Tracheal epithelial cell (primary cell): ENCODE data around the gene TRIM23. TPM values are rescaled to one million over a fixed set of nuclear protein-coding genes. Genes with fewer than 3 reads are reported as not detected.

Source experiments
- total RNA-seq: library from RNA; depleted of rRNA; stranded (reverse); fragments of >200 nt; gene quantifications from 2 replicates; pipeline ENCODE4 v1.2.1, GENCODE V29; 2014

TRIM23 gene
- 18.3 and 18.8 TPM in 2 replicates for total RNA-seq

DNA sequence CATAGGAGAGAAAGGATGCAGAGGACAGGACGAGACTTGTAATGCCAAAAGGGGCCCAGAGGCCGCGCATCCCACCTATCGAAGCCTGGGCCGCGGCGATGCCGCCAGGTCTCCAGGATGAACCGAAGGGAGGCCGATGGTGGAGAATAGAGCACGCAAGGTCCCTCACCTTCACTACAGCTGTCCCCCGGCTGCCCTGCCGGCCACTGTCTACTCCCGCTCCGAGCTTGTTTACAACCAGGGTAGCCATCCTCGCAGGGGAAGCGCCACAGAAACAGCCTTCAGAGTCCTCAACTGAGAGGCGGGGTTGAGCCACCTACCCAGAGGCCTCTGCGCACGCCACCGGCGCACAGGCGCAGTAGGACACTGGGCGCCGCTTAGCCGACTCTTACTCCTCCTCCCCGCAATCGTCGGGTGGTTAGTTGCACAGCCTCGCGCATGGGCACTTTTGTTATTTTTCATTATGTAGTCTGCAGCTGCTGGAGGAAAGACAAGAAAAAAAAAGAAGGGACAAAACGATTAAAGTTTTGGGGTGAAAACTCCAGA, at the start of gene TRIM23:
Gene TRIM23 (minus strand): TSS at position 309 of the 546 bp plus-strand sequence. CDS start 59 bp downstream, at position 250.

GRCh38 chr5:65624571-65625555, 730 bp upstream of the TRIM23 start, which contains the start of the genes SHLD3 and TRAPPC13:
Gene SHLD3 (plus strand): TSS chr5:65625027. CDS start chr5:65629588, 4,561 bp downstream.
Gene TRAPPC13 (plus strand): TSS chr5:65625027. CDS start chr5:65625061, 34 bp downstream.

DNA sequence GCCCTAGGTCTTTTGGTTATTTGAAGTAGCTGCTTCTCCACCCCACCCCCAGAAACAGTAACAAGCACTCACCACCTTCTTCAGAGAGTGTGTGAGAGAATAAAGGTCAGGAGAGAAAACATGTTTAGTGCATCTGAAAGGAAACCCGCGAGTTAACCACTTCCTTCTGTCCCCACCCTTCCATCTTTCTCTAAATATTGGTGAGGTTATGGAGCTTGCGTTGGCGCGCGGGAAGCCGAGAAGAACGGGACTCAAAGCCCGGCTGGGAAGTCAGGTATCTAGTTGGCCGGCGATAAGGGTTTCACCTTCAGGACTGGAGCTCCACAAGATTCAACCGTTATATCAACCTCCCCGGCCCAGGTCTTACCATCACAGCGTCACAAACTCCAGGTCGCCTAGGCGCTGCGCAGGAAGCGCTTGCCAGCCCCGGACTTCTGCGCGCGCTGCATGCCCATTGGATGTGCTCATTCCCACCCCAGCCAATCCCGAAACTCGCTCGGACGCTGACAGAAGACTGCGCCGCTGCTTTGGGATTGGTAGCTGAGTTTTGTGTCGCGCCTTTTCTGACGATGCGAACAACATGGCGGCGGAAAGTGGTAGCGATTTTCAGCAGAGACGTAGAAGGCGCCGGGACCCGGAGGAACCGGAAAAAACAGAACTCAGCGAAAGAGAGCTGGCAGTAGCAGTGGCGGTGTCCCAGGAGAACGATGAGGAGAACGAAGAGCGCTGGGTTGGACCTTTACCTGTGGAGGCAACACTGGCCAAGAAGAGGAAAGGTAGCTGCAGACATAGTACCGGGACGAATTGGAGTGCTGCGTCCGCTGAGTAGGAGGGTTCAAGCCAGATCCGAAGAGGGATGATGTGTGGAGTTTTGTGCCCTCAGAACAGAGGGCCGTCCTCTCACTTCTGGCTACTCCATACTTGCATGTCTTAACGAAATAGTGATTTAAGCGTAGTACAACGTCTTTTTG, 61.1 kb downstream of the TRIM23 start, which contains the start of the genes CENPK and PPWD1:
Gene CENPK (minus strand): TSS at position 438 of the 971 bp plus-strand sequence. CDS start 8,261 bp downstream, outside the sequence.
Gene PPWD1 (plus strand): TSS at position 566 of the 971 bp plus-strand sequence. CDS start 15 bp downstream, at position 581.

Other genes with a start within 250 kb of the TRIM23 start
- 17.1 and 34.0 TPM in 2 replicates for gene ADAMTS6, start 142.4 kb downstream of the TRIM23 start, total RNA-seq
- gene CENPK, start 61.2 kb downstream of the TRIM23 start, total RNA-seq = 1.5 and 7.5 TPM in 2 replicates
- gene PPWD1, start 61.0 kb downstream of the TRIM23 start, total RNA-seq = 17.5 and 21.2 TPM in 2 replicates
- 3.6 and 3.9 TPM in 2 replicates for gene SHLD3, start 694 bp upstream of the TRIM23 start, total RNA-seq
- gene TRAPPC13, start 694 bp upstream of the TRIM23 start, total RNA-seq = 15.7 and 22.0 TPM in 2 replicates
- gene SGTB, start 97.8 kb upstream of the TRIM23 start, total RNA-seq = 7.5 and 12.3 TPM in 2 replicates
- 39.9 and 62.7 TPM in 2 replicates for gene NLN, start 97.9 kb upstream of the TRIM23 start, total RNA-seq